RWPE2 (cell line): Measurements from ENCODE around the gene CRISPLD2.

ENCODE experiments used
- ATAC-seq: fragments of 200-7000 bp; cut with Tn5 transposase; 3 replicates; pipeline ENCODE4 v1.9.1; 2021; ENCODE audit warnings: low read depth
- DNase-seq: peaks from one replicate; pipeline ENCODE4 v3.0.0-alpha.2; 2020; ENCODE audit warnings: low spot score
- H3K27ac ChIP-seq: fragments of 450-650 bp; 2 replicates; pipeline ENCODE4 v1.5.1; 2017; ENCODE audit warnings: mild to moderate bottlenecking; ENCODE audit not compliant: poor library complexity, severe bottlenecking
- H3K27me3 ChIP-seq: fragments of 250-450 bp; sonication (Bioruptor Pico); 2 replicates; pipeline ENCODE4 v1.5.1; 2021; ENCODE audit warnings: mild to moderate bottlenecking, moderate library complexity; ENCODE audit not compliant: insufficient read depth, poor library complexity, severe bottlenecking
- H3K36me3 ChIP-seq: fragments of 250-450 bp; sonication (Bioruptor Pico); 2 replicates; pipeline ENCODE4 v1.5.1; 2020; ENCODE audit warnings: low read depth, mild to moderate bottlenecking, moderate library complexity
- H3K4me1 ChIP-seq: fragments of 250-450 bp; sonication (Bioruptor Pico); 2 replicates; pipeline ENCODE4 v1.5.1; 2021; ENCODE audit warnings: mild to moderate bottlenecking, moderate library complexity; ENCODE audit not compliant: insufficient read depth, poor library complexity, severe bottlenecking
- H3K4me3 ChIP-seq: fragments of 250-450 bp; sonication (Bioruptor Pico); 2 replicates; pipeline ENCODE4 v1.5.1; 2021; ENCODE audit warnings: mild to moderate bottlenecking, moderate library complexity; ENCODE audit not compliant: severe bottlenecking
- H3K9me3 ChIP-seq: fragments of 250-450 bp; sonication (Bioruptor Pico); 2 replicates; pipeline ENCODE4 v1.5.1; 2021; ENCODE audit warnings: mild to moderate bottlenecking, moderate library complexity; ENCODE audit not compliant: severe bottlenecking
- CTCF ChIP-seq: fragments of 450-650 bp; IDR thresholded peaks from one replicate; pipeline ENCODE4 v1.5.1; 2017; ENCODE audit warnings: mild to moderate bottlenecking, moderate library complexity; ENCODE audit not compliant: poor library complexity, severe bottlenecking

Gene CRISPLD2

GRCh38 chr16:84940670-84941551 lies 121.1 kb downstream of the CRISPLD2 start:
- no peak for TF ChIP-seq CTCF
- H3K27me3 ChIP-seq: no peaks in the 10 kb centered on the region
- no peaks in the 10 kb centered on the region for H3K36me3 ChIP-seq
- no peaks in the 10 kb centered on the region for H3K9me3 ChIP-seq
- H3K4me1 ChIP-seq: peaks cover 6% of the 10 kb centered on the region
- ATAC-seq: no peak
- no peak overlapping the region for H3K4me3 ChIP-seq
- DNase-seq: no peak
- no peak overlapping the region for H3K27ac ChIP-seq

DNA sequence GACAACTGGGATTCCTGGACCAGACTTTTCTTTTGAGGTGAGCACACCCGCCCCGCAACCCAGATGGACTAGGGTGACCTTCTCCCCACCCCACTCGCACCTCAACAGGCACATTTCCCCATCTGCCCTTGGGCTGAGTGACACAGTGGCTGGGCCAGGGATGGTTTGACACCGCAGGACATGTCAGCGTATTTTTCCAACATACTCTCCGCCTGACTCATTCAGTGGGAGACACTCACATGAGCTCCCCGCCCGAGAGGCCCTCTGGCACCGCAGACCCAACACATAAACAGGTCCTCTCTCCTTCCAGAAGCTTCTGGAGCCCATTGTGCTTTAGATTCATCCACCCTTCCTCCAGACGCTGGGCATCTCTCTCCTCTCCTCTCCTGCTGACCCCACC lies 122.1 kb downstream of the CRISPLD2 start:
- ATAC-seq (peak; percentile 90), DNase-seq (no peak)
- Histone ChIP-seq H3K4me1 (peaks cover 6% of the 10 kb centered on the region), H3K27ac (no peak overlapping the region), H3K27me3 (no peaks in the 10 kb centered on the region), H3K9me3 (no peaks in the 10 kb centered on the region), H3K4me3 (no peak overlapping the region), H3K36me3 (no peaks in the 10 kb centered on the region)
- no peak for TF ChIP-seq CTCF

DNA sequence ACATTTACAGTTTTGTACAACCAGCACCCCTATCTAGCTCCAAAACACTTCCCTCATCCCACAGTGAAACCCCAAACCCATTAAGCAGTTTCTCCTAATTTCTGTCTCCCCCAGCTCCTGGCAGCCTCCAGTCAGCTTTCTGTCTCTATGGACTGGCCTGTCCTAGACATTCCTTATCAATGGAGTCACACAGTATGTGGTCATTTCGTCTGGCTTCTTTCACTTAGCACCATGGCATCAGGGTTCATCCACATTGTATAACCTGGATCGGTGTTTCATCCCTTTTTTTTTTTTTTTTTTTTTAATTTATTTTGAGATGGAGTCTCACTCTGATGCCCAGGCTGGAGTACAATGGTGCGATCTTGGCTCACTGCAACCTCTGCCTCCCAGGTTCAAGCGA lies 123.0 kb downstream of the CRISPLD2 start:
- Histone ChIP-seq H3K4me1 (peaks cover 6% of the 10 kb centered on the region), H3K9me3 (no peaks in the 10 kb centered on the region), H3K27ac (no peak overlapping the region), H3K27me3 (no peaks in the 10 kb centered on the region), H3K4me3 (no peak overlapping the region), H3K36me3 (no peaks in the 10 kb centered on the region)
- TF ChIP-seq CTCF: no peak
- ATAC-seq: no peak
- DNase-seq: no peak

DNA sequence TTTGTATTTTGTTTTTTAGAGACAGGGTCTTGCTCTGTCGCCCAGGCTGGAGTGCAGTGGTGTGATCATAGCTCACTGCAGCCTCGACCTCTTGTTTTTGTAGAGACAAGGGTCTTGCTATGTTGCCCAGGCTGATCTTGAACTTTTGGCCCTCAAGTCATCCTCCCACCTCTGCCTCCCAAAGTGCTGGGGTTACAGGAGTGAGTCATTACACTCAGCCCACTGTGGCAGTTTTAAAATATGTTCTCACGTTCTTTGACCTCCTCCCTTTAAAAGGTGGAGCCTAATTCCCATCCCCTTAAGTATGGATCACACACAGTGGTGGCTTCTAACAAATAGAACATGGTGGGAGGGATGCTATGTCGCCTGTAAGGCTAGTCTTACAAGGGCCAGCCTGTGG lies 123.8 kb downstream of the CRISPLD2 start:
- peaks cover 6% of the 10 kb centered on the region for H3K4me1 ChIP-seq
- TF ChIP-seq CTCF: no peak
- H3K4me3 ChIP-seq: no peak overlapping the region
- no peaks in the 10 kb centered on the region for H3K27me3 ChIP-seq
- no peak for ATAC-seq
- H3K9me3 ChIP-seq: no peaks in the 10 kb centered on the region
- no peak overlapping the region for H3K27ac ChIP-seq
- no peaks in the 10 kb centered on the region for H3K36me3 ChIP-seq
- no peak for DNase-seq

DNA sequence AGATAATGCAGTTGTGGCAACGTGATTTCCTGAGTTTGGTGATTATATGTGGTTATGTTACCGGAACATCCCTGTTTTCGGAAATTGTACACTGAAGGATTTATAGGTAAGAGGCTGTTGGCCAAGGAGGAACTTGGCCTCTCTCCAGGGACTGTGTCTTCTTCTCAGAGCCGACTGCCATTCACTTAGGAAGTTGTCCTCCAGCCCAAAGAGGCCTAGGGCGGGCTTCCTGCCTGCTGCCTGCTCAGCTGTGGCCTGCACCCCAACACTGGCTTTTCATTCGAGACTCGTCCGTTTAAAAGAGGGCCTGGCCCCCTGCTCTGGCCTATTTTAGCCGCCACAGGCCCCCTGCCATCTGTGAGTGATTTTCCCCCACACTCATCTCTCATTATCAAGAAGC lies 127.2 kb downstream of the CRISPLD2 start:
- Histone ChIP-seq H3K9me3 (no peaks in the 10 kb centered on the region), H3K4me3 (no peak overlapping the region), H3K27ac (no peak overlapping the region), H3K27me3 (no peaks in the 10 kb centered on the region), H3K4me1 (peaks cover 2% of the 10 kb centered on the region), H3K36me3 (no peaks in the 10 kb centered on the region)
- no peak for TF ChIP-seq CTCF
- ATAC-seq: no peak; the same call in 2 of the 3 replicates
- no peak for DNase-seq
